Esophagus squamous epithelium (tissue), 4 donors: Measurements from ENCODE around the gene WDR33.

Experiments used
- CTCF ChIP-seq, 6 experiments: fragments of 450-650 bp in 4 of 6; fragments of 200-600 bp in 2 of 6; sonication (generic) in 2 of 6; IDR thresholded peaks; one replicate each; pipeline ENCODE4 v1.5.1; 2016 to 2019; ENCODE audit warnings: antibody characterized with exemption in 6 of 6, mild to moderate bottlenecking in 4 of 6, moderate library complexity in 4 of 6
- POLR2A ChIP-seq, 4 donors: fragments of 450-650 bp; IDR thresholded peaks; one replicate each; pipeline ENCODE4 v1.6.1; 2017; ENCODE audit warnings: antibody characterized with exemption in 4 of 4, mild to moderate bottlenecking in 4 of 4, moderate library complexity in 3 of 4

- no peak for TF ChIP-seq CTCF (IDR thresholded peaks at IDR 0.05)
- TF ChIP-seq POLR2A (IDR thresholded peaks at IDR 0.05), result no peak
Measured at GRCh38 chr2:127762441-127762840, 48.5 kb downstream of the WDR33 start.
